ENCODE results near the gene TADA1. TPM values are rescaled to one million over a fixed set of nuclear protein-coding genes. Genes with fewer than 3 reads are reported as not detected.
A peak's percentile ranks its signal among the peaks of the same experiment; 100 is the strongest.

Gene TADA1
- polyA plus RNA-seq, 1 of the 3 experiments (the other 2 are of a cell fraction): 9.3 TPM

- Histone ChIP-seq H3K9me2 (no peaks in the 10 kb centered on the region), H3K4me1 (ENCODE audit: control insufficient read depth in 1 of 2, insufficient read depth in 2 of 2, low read depth in 1 of 2, low read length in 1 of 2) (peaks cover 4 to 5% of the 10 kb centered on the region in 2 experiments; a peak in 3 of 4 replicates), H3K36me3 (replicated peaks in 1 of 2; ENCODE audit: control insufficient read depth in 1 of 2, insufficient read depth in 2 of 2, low read length in 1 of 2) (peaks cover 0 to 5% of the 10 kb centered on the region in 2 experiments), H3K4me2 (peak overlapping the region; percentile 92), H3K9me3 (no peaks in the 10 kb centered on the region), H3K9ac (peak overlapping the region; percentile 21; the same call in 1 of the 2 replicates), H3F3A (replicated peaks; ENCODE audit: insufficient read depth) (no peaks in the 10 kb centered on the region), H2AFZ (ENCODE audit: low read depth) (peak overlapping the region; percentile 82), H3K4me3 (ENCODE audit: low read depth in 2 of 2, low read length in 1 of 2) (peak overlapping the region; percentile 70 to 78), H4K20me1 (ENCODE audit: insufficient read depth) (no peaks in the 10 kb centered on the region; the same call in 1 of the 2 replicates), H3K27ac (ENCODE audit: low read depth in 2 of 2, low read length in 1 of 2) (peak overlapping the region; percentile 6 to 58; a peak in 2 of 4 replicates), H3K27me3 (ENCODE audit: insufficient read depth) (no peaks in the 10 kb centered on the region), H3K79me2 (ENCODE audit: insufficient read depth) (peaks cover 41% of the 10 kb centered on the region)
- POLR2A ChIA-PET: interaction anchor here (1.1 to 1.8 kb wide), 3 partner anchors 31 to 167 kb away, joined by 4 to 16 read pairs (median 4); partner anchors contain the start of gene POGK
- no peak for DNase-seq
- WGBS (ENCODE audit: low lambda C conversion rate): 1% methylated on average over 7 of the region's 7 CpGs
- TF ChIP-seq YY1 (IDR thresholded peaks at IDR 0.05; ENCODE audit: low read depth): no peak
- TF ChIP-seq POLR2AphosphoS5 (IDR thresholded peaks at IDR 0.05; ENCODE audit: low read depth, low read length): no peak
- TF ChIP-seq CTCF (IDR thresholded peaks at IDR 0.05): peak; percentile 33
- TF ChIP-seq ELF1 (IDR thresholded peaks at IDR 0.05): no peak
- TF ChIP-seq NRF1 (IDR thresholded peaks at IDR 0.05; ENCODE audit: low read depth, low read length): peak; percentile 16; the same call in 1 of the 2 replicates
- 0 out of 2 replicates have a peak, but pooled peaks have one; percentile 10 for TF ChIP-seq RAD21 (IDR thresholded peaks at IDR 0.05; ENCODE audit: low read length)
- no peak for TF ChIP-seq RFX5 (IDR thresholded peaks at IDR 0.05; ENCODE audit: low read length)
- no peak for TF ChIP-seq GABPA (IDR thresholded peaks at IDR 0.05; ENCODE audit: low read depth)
- TF ChIP-seq EZH2phosphoT487 (IDR thresholded peaks at IDR 0.05; ENCODE audit: borderline replicate concordance, low read depth): no peak
- TF ChIP-seq TAF1 (IDR thresholded peaks at IDR 0.05; ENCODE audit: borderline replicate concordance, low read depth, low read length): no peak
- TF ChIP-seq IRF3 (IDR thresholded peaks at IDR 0.05; ENCODE audit: low read depth, low read length): no peak
- no peak for TF ChIP-seq CHD2 (IDR thresholded peaks at IDR 0.05; ENCODE audit: low read length, partially characterized antibody)
- TF ChIP-seq SIN3A (IDR thresholded peaks at IDR 0.05; ENCODE audit: borderline replicate concordance, low read depth, low read length): no peak
- TF ChIP-seq RXRA (IDR thresholded peaks at IDR 0.05; ENCODE audit: borderline replicate concordance, low read depth): no peak
- no peak for TF ChIP-seq ZBTB33 (IDR thresholded peaks at IDR 0.05; ENCODE audit: borderline replicate concordance, low read depth)
- no peak for TF ChIP-seq SMC3 (IDR thresholded peaks at IDR 0.05; ENCODE audit: low read depth, low read length)
- no peak for TF ChIP-seq FOXJ3 (CRISPR knock-in tag; IDR thresholded peaks at IDR 0.05)
- CTCF ChIA-PET: interaction anchor here (1.0 to 2.2 kb wide), 5 partner anchors 11 to 183 kb away, joined by 3 to 9 read pairs (median 4); no protein-coding TSS in a partner anchor
These were observed 425 bp upstream of the TADA1 start for GRCh38 chr1:166876540-166876838.

Data from SK-N-SH (cell line).